ENCODE measurements around the gene SNTG2.

Gene SNTG2

GRCh38 chr2:929011-929735 lies 21.5 kb upstream of the SNTG2 start:
- DNase-seq, result no peak

- DNase-seq, result no peak
These were observed 20.7 kb upstream of the SNTG2 start for GRCh38 chr2:929925-930324.

GRCh38 chr2:930935-931334 lies 19.7 kb upstream of the SNTG2 start:
- DNase-seq, result no peak

- DNase-seq, result no peak
These were observed 18.1 kb upstream of the SNTG2 start for GRCh38 chr2:932320-933115.

GRCh38 chr2:933734-934295 lies 16.8 kb upstream of the SNTG2 start:
- no peak for DNase-seq

- no peak for DNase-seq
These were observed 13.1 kb upstream of the SNTG2 start for GRCh38 chr2:937530-937929.

GRCh38 chr2:938181-939005 lies 12.3 kb upstream of the SNTG2 start:
- DNase-seq, result no peak

GRCh38 chr2:939936-940601 lies 10.6 kb upstream of the SNTG2 start:
- DNase-seq, result no peak

GRCh38 chr2:941871-942270 lies 8.8 kb upstream of the SNTG2 start:
- no peak for DNase-seq

GRCh38 chr2:942775-943460 lies 7.7 kb upstream of the SNTG2 start:
- DNase-seq, result no peak

- DNase-seq, result no peak
These were observed 7.2 kb upstream of the SNTG2 start for GRCh38 chr2:943461-943797.

- DNase-seq, result no peak
These were observed 6.8 kb upstream of the SNTG2 start for GRCh38 chr2:943821-944220.

GRCh38 chr2:944693-945092 lies 6.0 kb upstream of the SNTG2 start:
- DNase-seq, result no peak

- DNase-seq, result no peak
These were observed 5.5 kb upstream of the SNTG2 start for GRCh38 chr2:945104-945503.

- DNase-seq, result no peak
These were observed 4.3 kb upstream of the SNTG2 start for GRCh38 chr2:946073-946948.

GRCh38 chr2:949384-950079 lies 1.1 kb upstream of the SNTG2 start:
- DNase-seq, result no peak

GRCh38 chr2:951224-952006 lies 766 bp downstream of the SNTG2 start:
- DNase-seq, result no peak

GRCh38 chr2:953408-953807 lies 2.8 kb downstream of the SNTG2 start:
- DNase-seq, result no peak

GRCh38 chr2:953975-954686 lies 3.5 kb downstream of the SNTG2 start:
- no peak for DNase-seq

Measured in NCI-H1048 (cell line).